Liver (tissue), 9 donors: ENCODE measurements around the gene CCNB2. TPM values are rescaled to one million over a fixed set of nuclear protein-coding genes. Genes with fewer than 3 reads are reported as not detected.

Experiments used
- DNase-seq: peaks from one replicate; pipeline ENCODE4 v3.0.0-alpha.2; 2017; ENCODE audit warnings: low spot score
- H3K27ac ChIP-seq, 2 donors: one replicate each; pipeline ENCODE4 v1.7.0; 2013; ENCODE audit warnings: inconsistent platforms in 2 of 2, low read length in 2 of 2, control low read depth in 1 of 2, low read depth in 1 of 2, mild to moderate bottlenecking in 1 of 2
- H3K27me3 ChIP-seq, 4 donors: one replicate each; pipeline versions ENCODE4 v1.6.1 to v1.7.0; 2013; ENCODE audit warnings: low read length in 3 of 4, inconsistent platforms in 1 of 4, mild to moderate bottlenecking in 1 of 4, moderate library complexity in 1 of 4; ENCODE audit not compliant: control insufficient read depth in 4 of 4, insufficient read depth in 4 of 4
- H3K36me3 ChIP-seq, 4 donors: one replicate each; pipeline versions ENCODE4 v1.6.1 to v1.7.0; 2013; ENCODE audit warnings: low read length in 3 of 4, mild to moderate bottlenecking in 3 of 4, low read depth in 1 of 4, moderate library complexity in 1 of 4; ENCODE audit not compliant: control insufficient read depth in 4 of 4, insufficient read depth in 3 of 4
- H3K4me1 ChIP-seq, 4 donors: one replicate each; pipeline versions ENCODE4 v1.6.1 to v1.7.0; 2013; ENCODE audit warnings: low read length in 3 of 4, mild to moderate bottlenecking in 3 of 4, moderate library complexity in 1 of 4; ENCODE audit not compliant: control insufficient read depth in 4 of 4, insufficient read depth in 4 of 4
- H3K4me3 ChIP-seq, 3 donors: one replicate each; pipeline versions ENCODE4 v1.6.1 to v1.7.0; 2013; ENCODE audit warnings: low read length in 3 of 3, control low read depth in 1 of 3, low read depth in 1 of 3, mild to moderate bottlenecking in 1 of 3
- H3K9ac ChIP-seq, 2 donors: one replicate each; pipeline ENCODE4 v1.7.0; 2013; ENCODE audit warnings: low read length in 2 of 2, mild to moderate bottlenecking in 2 of 2, moderate library complexity in 2 of 2, control low read depth in 1 of 2, low read depth in 1 of 2
- H3K9me3 ChIP-seq, 4 donors: one replicate each; pipeline versions ENCODE4 v1.6.1 to v1.7.0; 2013; ENCODE audit warnings: low read length in 3 of 4; ENCODE audit not compliant: control insufficient read depth in 4 of 4
- ATF3 ChIP-seq: IDR thresholded peaks from 2 replicates; pipeline ENCODE4 v1.6.1; 2016; ENCODE audit warnings: antibody characterized with exemption
- CTCF ChIP-seq: fragments of 150-350 bp; IDR thresholded peaks from 2 replicates; pipeline ENCODE4 v1.5.1; 2017; ENCODE audit warnings: improper control_type of control experiment, low read depth, low read length; ENCODE audit not compliant: missing input control
- EGR1 ChIP-seq, 2 donors: IDR thresholded peaks; 2 replicates each; pipeline ENCODE4 v1.6.1; 2016 to 2018; ENCODE audit warnings: antibody characterized with exemption in 2 of 2, low read depth in 2 of 2
- FOXA1 ChIP-seq: IDR thresholded peaks from 2 replicates; pipeline ENCODE4 v1.6.1; 2016; ENCODE audit warnings: antibody characterized with exemption
- FOXA2 ChIP-seq: IDR thresholded peaks from 2 replicates; pipeline ENCODE4 v1.6.1; 2016; ENCODE audit warnings: antibody characterized with exemption
- GABPA ChIP-seq, 2 donors: IDR thresholded peaks in 1 of 2; conservative IDR thresholded peaks in 1 of 2; 2 replicates each; pipeline ENCODE4 v1.6.1; 2016; ENCODE audit warnings: antibody characterized with exemption in 2 of 2, mild to moderate bottlenecking in 1 of 2, moderate library complexity in 1 of 2
- HNF4A ChIP-seq, 2 donors: conservative IDR thresholded peaks; 2 replicates each; pipeline ENCODE4 v1.6.1; 2016; ENCODE audit warnings: antibody characterized with exemption in 2 of 2, mild to moderate bottlenecking in 2 of 2
- HNF4G ChIP-seq: IDR thresholded peaks from 2 replicates; pipeline ENCODE4 v1.6.1; 2016; ENCODE audit warnings: antibody characterized with exemption
- JUND ChIP-seq, 2 donors: IDR thresholded peaks; 2 replicates each; pipeline ENCODE4 v1.6.1; 2016; ENCODE audit warnings: antibody characterized with exemption in 2 of 2
- MAX ChIP-seq: IDR thresholded peaks from 2 replicates; pipeline ENCODE4 v1.6.1; 2016; ENCODE audit warnings: antibody characterized with exemption
- NR2F2 ChIP-seq: IDR thresholded peaks from 2 replicates; pipeline ENCODE4 v1.6.1; 2016; ENCODE audit warnings: antibody characterized with exemption
- RAD21 ChIP-seq, 2 donors: IDR thresholded peaks; 2 replicates each; pipeline ENCODE4 v1.6.1; 2016; ENCODE audit warnings: antibody characterized with exemption in 2 of 2, mild to moderate bottlenecking in 2 of 2
- RXRA ChIP-seq, 2 donors: IDR thresholded peaks; 2 replicates each; pipeline ENCODE4 v1.6.1; 2017 to 2018; ENCODE audit warnings: antibody characterized with exemption in 2 of 2, mild to moderate bottlenecking in 1 of 2
- SP1 ChIP-seq: IDR thresholded peaks from 2 replicates; pipeline ENCODE4 v1.6.1; 2018; ENCODE audit warnings: antibody characterized with exemption, mild to moderate bottlenecking
- TAF1 ChIP-seq: conservative IDR thresholded peaks from 2 replicates; pipeline ENCODE4 v1.6.1; 2016; ENCODE audit warnings: antibody characterized with exemption, mild to moderate bottlenecking
- YY1 ChIP-seq: IDR thresholded peaks from 2 replicates; pipeline ENCODE4 v1.6.1; 2016; ENCODE audit warnings: antibody characterized with exemption, mild to moderate bottlenecking
- ZBTB33 ChIP-seq: IDR thresholded peaks from 2 replicates; pipeline ENCODE4 v1.6.1; 2016; ENCODE audit warnings: antibody characterized with exemption
- WGBS: extraction: QIAGEN DNeasy Blood & Tissue Kit; methylation state at CpG from one replicate; pipeline ENCODE4 v1.1.7; 2013; 5-methylcytosine and 5-hydroxymethylcytosine counted together
- polyA plus RNA-seq, 2 donors: library from polyadenylated mRNA; stranded (reverse) in 1 of 2; unstranded in 1 of 2; fragments of 200-250 nt in 1 of 2; fragments of >200 nt in 1 of 2; fragmentation: Nextera tagmentation in 1 of 2; extraction: Ambion mirVana in 1 of 2; gene quantifications; one replicate each; pipeline versions ENCODE4 v1.2.1 to v1.2.3, GENCODE V29; 2013 to 2015
- total RNA-seq, 2 donors: library from RNA; depleted of rRNA; stranded (reverse); fragments of >200 nt; gene quantifications; one replicate each; pipeline ENCODE4 v1.2.3, GENCODE V29; 2014
- TF ChIP-seq, protein P1 (sequence below): IDR thresholded peaks from 2 replicates; pipeline ENCODE4 v1.6.1; 2016; ENCODE audit warnings: antibody characterized with exemption, mild to moderate bottlenecking
- donor health status: healthy.
- donor health status: healthy.
- donor health status: healthy.
- donor health status: healthy.
- donor health status: healthy.

Gene CCNB2
- total and polyA plus RNA-seq, 4 donors: 0.42 to 53.1 (median 2.0) TPM

DNA sequence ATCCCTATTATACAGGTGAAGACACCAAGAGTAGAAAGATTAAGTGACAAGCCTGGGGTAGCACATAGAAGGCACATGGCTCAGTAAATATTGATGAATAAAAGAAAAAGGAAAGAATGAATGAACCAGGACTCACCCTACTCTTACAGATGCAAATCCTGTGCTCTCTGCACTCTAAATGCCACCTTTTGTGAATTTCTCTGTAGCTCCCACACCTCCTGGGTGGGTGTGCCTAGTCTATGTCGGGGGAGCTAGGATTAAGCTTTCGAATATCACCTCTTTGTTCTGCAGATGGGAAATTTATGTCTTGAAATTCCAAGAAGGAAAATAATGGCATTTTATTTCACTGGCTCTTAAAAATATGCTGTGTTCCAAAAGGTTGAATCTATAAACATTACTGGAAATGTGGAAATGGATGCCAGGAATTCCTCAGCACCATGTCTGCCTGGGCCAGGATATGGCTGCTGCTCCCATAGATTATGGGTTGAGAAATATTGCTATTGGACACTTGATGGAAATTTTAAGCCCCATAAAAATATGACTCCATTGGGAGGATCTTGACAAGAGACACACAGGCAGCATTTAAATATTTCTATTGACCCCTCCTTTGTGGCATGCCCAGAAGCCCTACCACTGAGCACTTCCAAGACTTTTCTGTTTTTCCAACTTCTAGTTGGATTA, 43.3 kb downstream of the CCNB2 start:
- Histone ChIP-seq H3K36me3 (peaks cover 5 to 57% (median 40%) of the 10 kb centered on the region in 4 donors), H3K4me3 (no peak overlapping the region), H3K27ac (no peak overlapping the region), H3K9me3 (no peaks in the 10 kb centered on the region), H3K27me3 (no peaks in the 10 kb centered on the region), H3K9ac (no peak overlapping the region), H3K4me1 (no peaks in the 10 kb centered on the region)
- WGBS: 90% methylated on average over 2 of the region's 2 CpGs
- TF ChIP-seq FOXA1 (no peak), EGR1 (IDR thresholded peaks at IDR 0.05; ENCODE audit: low read depth in 2 of 2) (no peak), ZBTB33 (no peak)
- no peak for DNase-seq

DNA sequence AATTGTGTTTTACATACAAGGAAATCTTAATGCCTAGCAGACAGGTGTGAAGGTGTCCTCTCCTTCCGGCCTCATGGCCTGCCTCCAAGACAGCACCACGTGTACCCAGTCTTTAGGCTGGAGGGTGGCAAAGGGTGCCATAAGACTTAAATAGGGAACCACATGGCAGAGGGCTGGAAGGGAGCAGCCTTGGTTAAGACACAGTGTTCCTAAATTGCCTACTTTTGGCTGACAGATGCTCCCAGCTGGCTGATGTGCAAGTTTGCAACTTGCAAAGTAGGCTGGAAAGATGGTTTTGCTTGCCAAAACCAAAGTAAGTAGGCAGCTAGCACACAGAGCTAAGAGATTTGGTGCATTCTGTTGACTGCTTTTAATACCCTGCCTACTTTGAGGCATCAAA, 45.2 kb downstream of the CCNB2 start:
- Histone ChIP-seq H3K36me3 (peaks cover 7 to 64% (median 50%) of the 10 kb centered on the region in 4 donors), H3K9me3 (no peaks in the 10 kb centered on the region), H3K27ac (no peak overlapping the region), H3K4me3 (no peak overlapping the region), H3K4me1 (no peaks in the 10 kb centered on the region), H3K9ac (no peak overlapping the region), H3K27me3 (no peaks in the 10 kb centered on the region)
- DNase-seq: no peak
- 79% methylated on average over 2 of the region's 2 CpGs for WGBS
- no peak for TF ChIP-seq ATF3
- no peak for TF ChIP-seq FOXA1
- TF ChIP-seq HNF4G: no peak
- no peak for TF ChIP-seq NR2F2
- no peak for TF ChIP-seq JUND (IDR thresholded peaks at IDR 0.05)
- TF ChIP-seq RXRA (IDR thresholded peaks at IDR 0.05): no peak
- TF ChIP-seq GABPA (IDR thresholded peaks at IDR 0.05 in 1 of 2, conservative IDR thresholded peaks at IDR 0.05 in 1 of 2): no peak
- no peak for TF ChIP-seq EGR1 (IDR thresholded peaks at IDR 0.05; ENCODE audit: low read depth in 2 of 2)
- TF ChIP-seq CTCF: no peak
- no peak for TF ChIP-seq ZBTB33
- no peak for TF ChIP-seq SP1
- TF ChIP-seq, protein P1, sequence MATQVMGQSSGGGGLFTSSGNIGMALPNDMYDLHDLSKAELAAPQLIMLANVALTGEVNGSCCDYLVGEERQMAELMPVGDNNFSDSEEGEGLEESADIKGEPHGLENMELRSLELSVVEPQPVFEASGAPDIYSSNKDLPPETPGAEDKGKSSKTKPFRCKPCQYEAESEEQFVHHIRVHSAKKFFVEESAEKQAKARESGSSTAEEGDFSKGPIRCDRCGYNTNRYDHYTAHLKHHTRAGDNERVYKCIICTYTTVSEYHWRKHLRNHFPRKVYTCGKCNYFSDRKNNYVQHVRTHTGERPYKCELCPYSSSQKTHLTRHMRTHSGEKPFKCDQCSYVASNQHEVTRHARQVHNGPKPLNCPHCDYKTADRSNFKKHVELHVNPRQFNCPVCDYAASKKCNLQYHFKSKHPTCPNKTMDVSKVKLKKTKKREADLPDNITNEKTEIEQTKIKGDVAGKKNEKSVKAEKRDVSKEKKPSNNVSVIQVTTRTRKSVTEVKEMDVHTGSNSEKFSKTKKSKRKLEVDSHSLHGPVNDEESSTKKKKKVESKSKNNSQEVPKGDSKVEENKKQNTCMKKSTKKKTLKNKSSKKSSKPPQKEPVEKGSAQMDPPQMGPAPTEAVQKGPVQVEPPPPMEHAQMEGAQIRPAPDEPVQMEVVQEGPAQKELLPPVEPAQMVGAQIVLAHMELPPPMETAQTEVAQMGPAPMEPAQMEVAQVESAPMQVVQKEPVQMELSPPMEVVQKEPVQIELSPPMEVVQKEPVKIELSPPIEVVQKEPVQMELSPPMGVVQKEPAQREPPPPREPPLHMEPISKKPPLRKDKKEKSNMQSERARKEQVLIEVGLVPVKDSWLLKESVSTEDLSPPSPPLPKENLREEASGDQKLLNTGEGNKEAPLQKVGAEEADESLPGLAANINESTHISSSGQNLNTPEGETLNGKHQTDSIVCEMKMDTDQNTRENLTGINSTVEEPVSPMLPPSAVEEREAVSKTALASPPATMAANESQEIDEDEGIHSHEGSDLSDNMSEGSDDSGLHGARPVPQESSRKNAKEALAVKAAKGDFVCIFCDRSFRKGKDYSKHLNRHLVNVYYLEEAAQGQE: no peak
- TF ChIP-seq HNF4A (conservative IDR thresholded peaks at IDR 0.05): no peak
- TF ChIP-seq RAD21 (IDR thresholded peaks at IDR 0.05): no peak
- no peak for TF ChIP-seq YY1
- TF ChIP-seq FOXA2: no peak
- TF ChIP-seq MAX: no peak
- TF ChIP-seq TAF1: no peak
